ENCODE data around the gene EFNA4. TPM values are rescaled to one million over a fixed set of nuclear protein-coding genes. Genes with fewer than 3 reads are reported as not detected.
A peak's percentile ranks its signal among the peaks of the same experiment; 100 is the strongest.

EFNA4 gene
- total and polyA plus RNA-seq, 2 donors (not counting 1 experiment from before 2014, with no cell fraction given) = 3.8 to 4.3 TPM

GRCh38 chr1:155044365-155044764 lies 19.2 kb upstream of the EFNA4 start:
- Histone ChIP-seq H3K27ac (ENCODE audit: insufficient read depth, low read length) (no peak overlapping the region), H3K4me2 (ENCODE audit: extremely low read depth, insufficient read depth, low read length) (no peak overlapping the region), H3K79me2 (ENCODE audit: control insufficient read depth, insufficient read depth, low read length) (no peaks in the 10 kb centered on the region), H3K36me3 (ENCODE audit: control insufficient read depth, insufficient read depth, low read length) (no peaks in the 10 kb centered on the region), H3K9ac (ENCODE audit: insufficient read depth, low read length) (no peak overlapping the region), H3K27me3 (ENCODE audit: control insufficient read depth, insufficient read depth, low read length) (peaks cover 6% of the 10 kb centered on the region), H4K20me1 (ENCODE audit: control insufficient read depth, extremely low read depth, insufficient read depth, low read length) (no peaks in the 10 kb centered on the region), H3K4me1 (ENCODE audit: control insufficient read depth, extremely low read depth, insufficient read depth, low read length) (peaks cover 2% of the 10 kb centered on the region), H3K9me3 (ENCODE audit: control insufficient read depth, insufficient read depth, low read depth, low read length) (no peaks in the 10 kb centered on the region), H3K4me3 (replicated peaks in 1 of 4; ENCODE audit: control extremely low read depth in 1 of 4, insufficient read depth in 1 of 4, low read depth in 3 of 4, low read length in 4 of 4) (no peak overlapping the region), H2AFZ (ENCODE audit: low read length) (no peak overlapping the region)
- no peak for DNase-seq (ENCODE audit: low read depth in 2 of 2)
- TF ChIP-seq CTCF (conservative IDR thresholded peaks at IDR 0.05 in 1 of 2, IDR thresholded peaks at IDR 0.05 in 1 of 2; ENCODE audit: low read depth in 1 of 2, low read length in 2 of 2) = no peak
- TF ChIP-seq EZH2 (IDR thresholded peaks at IDR 0.05; ENCODE audit: low read length, missing control alignments) = no peak

DNA sequence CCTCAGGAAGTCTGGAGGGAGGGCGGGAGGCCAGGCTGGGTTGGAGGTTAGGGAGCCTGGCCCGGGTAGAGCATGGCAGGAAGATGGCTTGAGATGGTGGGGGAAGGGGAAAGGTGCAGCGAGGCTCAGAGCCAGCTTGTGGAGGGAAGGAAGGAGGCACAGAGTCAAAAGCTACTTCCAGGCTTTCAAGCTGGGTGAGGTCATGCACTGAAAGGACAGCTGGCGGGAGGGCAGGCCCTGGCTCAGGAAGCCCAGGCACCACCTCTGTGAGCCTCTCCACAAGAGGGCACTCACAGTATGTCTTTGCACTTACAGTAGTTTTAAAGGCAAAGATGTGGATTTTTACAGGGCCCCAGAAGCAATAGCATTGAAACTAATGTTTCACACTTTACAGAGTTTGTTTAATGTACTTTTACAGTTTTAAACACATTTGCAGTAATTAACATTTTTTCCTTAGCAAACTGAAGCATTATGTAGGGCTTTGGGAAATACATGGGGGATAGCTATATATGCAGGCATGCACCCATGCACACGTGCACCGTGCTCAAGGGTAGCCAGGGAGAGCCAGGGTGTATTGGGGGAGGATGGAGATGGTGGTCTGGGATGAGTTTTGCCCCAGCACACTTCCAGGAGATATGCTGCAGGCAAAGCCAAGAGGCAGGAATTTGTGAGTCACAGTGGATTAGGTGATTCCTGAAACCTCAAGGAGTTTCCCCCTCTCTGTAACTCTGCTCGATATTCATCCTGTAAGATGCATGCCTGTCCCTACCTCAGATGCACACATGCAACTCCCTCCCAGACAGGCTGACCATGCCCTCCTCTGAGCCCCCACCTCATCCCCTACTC lies 18.5 kb upstream of the EFNA4 start:
- H3K79me2 ChIP-seq (ENCODE audit: control insufficient read depth, insufficient read depth, low read length) = no peaks in the 10 kb centered on the region
- H3K27me3 ChIP-seq (ENCODE audit: control insufficient read depth, insufficient read depth, low read length) = peaks cover 6% of the 10 kb centered on the region
- H3K9ac ChIP-seq (ENCODE audit: insufficient read depth, low read length) = no peak overlapping the region
- H3K36me3 ChIP-seq (ENCODE audit: control insufficient read depth, insufficient read depth, low read length) = no peaks in the 10 kb centered on the region
- H3K9me3 ChIP-seq (ENCODE audit: control insufficient read depth, insufficient read depth, low read depth, low read length) = no peaks in the 10 kb centered on the region
- H3K4me3 ChIP-seq (replicated peaks in 1 of 4; ENCODE audit: control extremely low read depth in 1 of 4, insufficient read depth in 1 of 4, low read depth in 3 of 4, low read length in 4 of 4) = no peak overlapping the region
- TF ChIP-seq EZH2 (IDR thresholded peaks at IDR 0.05; ENCODE audit: low read length, missing control alignments) (no peak), CTCF (conservative IDR thresholded peaks at IDR 0.05 in 1 of 2, IDR thresholded peaks at IDR 0.05 in 1 of 2; ENCODE audit: low read depth in 1 of 2, low read length in 2 of 2) (peak; percentile 68 to 87)
- H4K20me1 ChIP-seq (ENCODE audit: control insufficient read depth, extremely low read depth, insufficient read depth, low read length) = no peaks in the 10 kb centered on the region
- peaks cover 5% of the 10 kb centered on the region for H3K4me1 ChIP-seq (ENCODE audit: control insufficient read depth, extremely low read depth, insufficient read depth, low read length)
- DNase-seq (ENCODE audit: low read depth in 2 of 2) = peak; percentile 66 to 85
- no peak overlapping the region for H2AFZ ChIP-seq (ENCODE audit: low read length)
- no peak overlapping the region for H3K27ac ChIP-seq (ENCODE audit: insufficient read depth, low read length)
- H3K4me2 ChIP-seq (ENCODE audit: extremely low read depth, insufficient read depth, low read length) = no peak overlapping the region

- no peak overlapping the region for H3K9ac ChIP-seq (ENCODE audit: insufficient read depth, low read length)
- no peak for DNase-seq (ENCODE audit: low read depth in 2 of 2)
- H3K79me2 ChIP-seq (ENCODE audit: control insufficient read depth, insufficient read depth, low read length) = no peaks in the 10 kb centered on the region
- H3K36me3 ChIP-seq (ENCODE audit: control insufficient read depth, insufficient read depth, low read length) = no peaks in the 10 kb centered on the region
- no peak overlapping the region for H3K27ac ChIP-seq (ENCODE audit: insufficient read depth, low read length)
- peaks cover 9% of the 10 kb centered on the region for H3K4me1 ChIP-seq (ENCODE audit: control insufficient read depth, extremely low read depth, insufficient read depth, low read length)
- H3K4me2 ChIP-seq (ENCODE audit: extremely low read depth, insufficient read depth, low read length) = no peak overlapping the region
- no peaks in the 10 kb centered on the region for H3K27me3 ChIP-seq (ENCODE audit: control insufficient read depth, insufficient read depth, low read length)
- no peak overlapping the region for H2AFZ ChIP-seq (ENCODE audit: low read length)
- no peak overlapping the region for H3K4me3 ChIP-seq (replicated peaks in 1 of 4; ENCODE audit: control extremely low read depth in 1 of 4, insufficient read depth in 1 of 4, low read depth in 3 of 4, low read length in 4 of 4)
- no peaks in the 10 kb centered on the region for H3K9me3 ChIP-seq (ENCODE audit: control insufficient read depth, insufficient read depth, low read depth, low read length)
- TF ChIP-seq EZH2 (IDR thresholded peaks at IDR 0.05; ENCODE audit: low read length, missing control alignments) (no peak), CTCF (conservative IDR thresholded peaks at IDR 0.05 in 1 of 2, IDR thresholded peaks at IDR 0.05 in 1 of 2; ENCODE audit: low read depth in 1 of 2, low read length in 2 of 2) (no peak)
- H4K20me1 ChIP-seq (ENCODE audit: control insufficient read depth, extremely low read depth, insufficient read depth, low read length) = no peaks in the 10 kb centered on the region
Observed at GRCh38 chr1:155048449-155049334, 14.8 kb upstream of the EFNA4 start.

Data from fibroblast of lung (primary cell).